GM19240 (cell line): Measurements from ENCODE around the gene GRIA2.
"Not testable (repeated sequence)": the region's sequence is repeated elsewhere in the genome, so short reads cannot be mapped to it uniquely, and the experiment has no call there.

Experiments used
- DNase-seq: peaks from one replicate; pipeline ENCODE4 v3.0.0; 2011; ENCODE audit warnings: low spot score; ENCODE audit not compliant: insufficient read length

Gene GRIA2

DNA sequence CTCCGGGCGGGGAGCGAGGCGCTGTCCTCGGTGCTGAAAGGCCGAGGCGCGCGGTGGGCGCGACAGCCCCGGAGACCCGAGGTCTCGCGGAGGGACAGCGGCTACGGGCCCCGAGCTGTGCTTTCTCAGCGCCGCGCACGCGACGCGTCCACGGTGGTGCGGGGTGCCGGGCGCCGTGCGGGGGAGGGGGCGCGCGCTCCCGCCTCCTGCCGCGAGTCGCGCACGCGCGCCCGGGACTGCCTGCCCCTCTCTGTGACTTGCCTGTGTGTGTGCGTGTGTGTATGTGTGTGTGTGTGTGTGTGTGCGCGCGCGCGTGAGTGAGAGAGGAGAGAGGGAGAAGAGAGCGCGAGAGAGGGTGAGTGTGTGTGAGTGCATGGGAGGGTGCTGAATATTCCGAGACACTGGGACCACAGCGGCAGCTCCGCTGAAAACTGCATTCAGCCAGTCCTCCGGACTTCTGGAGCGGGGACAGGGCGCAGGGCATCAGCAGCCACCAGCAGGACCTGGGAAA lies at the start of gene GRIA2:
GRIA2 (plus strand) TSS at position 358 of the 511 bp plus-strand sequence. CDS start 315 bp downstream, outside the sequence.
- no peak for DNase-seq

DNA sequence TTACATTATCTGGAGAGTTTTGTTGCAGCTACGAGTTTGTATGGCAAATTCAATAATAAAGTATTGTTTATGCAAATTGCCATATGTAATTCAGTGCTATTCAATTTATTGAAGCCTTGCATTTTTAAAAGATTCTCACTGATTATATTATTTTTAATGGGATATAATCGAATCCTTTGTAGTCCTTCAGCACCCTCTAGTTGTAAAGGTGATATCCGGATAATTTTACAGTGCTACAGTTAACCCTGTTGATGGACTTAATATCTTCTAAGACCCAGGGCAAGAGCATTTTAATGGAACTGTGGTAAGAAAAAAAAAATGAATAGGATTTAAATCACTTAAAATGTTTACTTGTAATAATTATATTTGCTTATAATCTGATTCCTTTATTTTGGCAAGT lies 48.5 kb upstream of the GRIA2 start:
- no peak for DNase-seq

DNA sequence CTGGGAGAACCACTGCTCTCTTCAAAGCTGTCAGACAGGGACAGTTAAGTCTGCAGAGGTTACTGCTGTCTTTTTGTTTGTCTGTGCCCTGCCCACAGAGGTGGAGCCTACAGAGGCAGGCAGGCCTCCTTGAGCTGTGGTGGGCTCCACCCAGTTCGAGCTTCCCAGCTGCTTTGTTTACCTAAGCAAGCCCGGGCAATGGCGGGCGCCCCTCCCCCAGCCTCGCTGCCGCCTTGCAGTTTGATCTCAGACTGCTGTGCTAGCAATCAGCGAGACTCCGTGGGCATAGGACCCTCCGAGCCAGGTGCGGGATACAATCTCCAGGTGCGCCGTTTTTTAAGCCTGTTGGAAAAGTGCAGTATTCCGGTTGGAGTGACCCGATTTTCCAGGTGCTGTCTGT lies 40.3 kb upstream of the GRIA2 start:
- not testable (repeated sequence) for DNase-seq

DNA sequence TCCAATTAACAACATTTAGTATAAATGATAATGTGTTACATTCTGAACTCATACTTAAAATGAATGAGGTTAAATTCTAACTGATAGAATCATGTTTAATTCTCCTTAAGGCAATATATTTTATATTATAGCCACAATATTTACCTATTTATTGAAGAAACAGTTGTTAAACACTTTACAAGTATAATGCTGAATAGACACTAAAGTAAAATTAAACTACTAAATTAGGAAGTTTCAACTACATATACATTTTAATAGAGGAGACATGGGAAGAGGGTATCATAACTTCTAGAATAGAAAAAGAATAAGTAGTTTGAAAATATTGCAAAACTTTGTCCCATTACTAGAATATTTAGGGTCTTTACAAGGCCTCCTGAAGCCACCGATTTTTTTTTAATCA lies 36.2 kb upstream of the GRIA2 start:
- no peak for DNase-seq

DNA sequence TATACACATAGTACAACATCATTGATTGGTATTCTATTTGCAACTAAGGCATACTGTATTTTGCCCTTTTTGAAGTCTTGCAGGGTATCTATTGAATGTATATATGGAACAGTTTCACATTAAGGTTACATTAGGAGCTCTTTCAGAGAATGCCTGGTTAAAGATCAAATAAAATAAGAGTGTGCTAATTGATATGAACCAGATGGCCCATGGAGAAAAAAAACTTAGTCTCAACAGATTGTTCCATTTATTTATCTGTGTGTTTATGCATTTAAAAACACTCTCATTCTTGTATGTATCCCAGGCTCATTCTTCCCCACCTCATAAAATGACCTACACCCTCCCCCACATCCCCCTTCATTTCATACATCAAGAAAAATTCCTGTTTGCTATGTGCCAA lies 35.2 kb upstream of the GRIA2 start:
- DNase-seq = no peak

DNA sequence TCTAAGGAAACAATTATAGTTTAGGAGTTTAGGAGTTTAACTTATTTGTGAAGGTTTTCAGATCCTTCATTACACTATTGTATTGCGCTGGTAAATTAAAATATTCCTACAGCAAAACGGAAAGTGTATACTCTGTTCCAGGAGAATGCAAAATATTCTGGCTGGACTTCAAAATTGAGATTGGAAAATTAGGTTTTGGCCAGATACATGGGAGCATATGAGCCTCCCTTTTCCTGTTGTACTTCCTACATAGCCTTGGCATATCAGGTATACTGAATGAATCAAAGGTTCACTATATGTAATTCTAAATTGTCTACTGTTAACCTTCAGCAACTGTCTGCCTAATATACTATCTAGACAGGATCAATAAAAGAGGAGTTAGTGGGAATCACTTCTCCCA lies 25.2 kb upstream of the GRIA2 start:
- no peak for DNase-seq

DNA sequence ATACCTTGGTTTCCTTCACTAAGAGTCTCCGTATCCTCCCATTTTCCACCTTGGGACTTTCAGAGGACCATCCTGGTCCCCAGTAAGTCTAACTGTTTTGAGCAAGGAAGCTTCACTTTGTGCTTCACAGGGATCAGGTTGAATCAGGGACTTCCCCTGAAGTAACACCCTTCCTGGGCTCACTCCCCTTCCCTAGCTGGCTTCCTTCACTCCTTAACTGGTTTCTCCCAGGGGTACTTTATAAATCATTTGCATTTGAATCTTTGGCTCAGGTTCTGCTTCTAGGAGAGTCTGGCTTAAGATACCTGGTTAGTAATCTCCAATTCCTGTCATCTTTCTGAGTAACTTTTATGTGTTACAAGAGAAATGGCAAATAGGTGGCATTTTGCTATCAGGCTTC lies 24.5 kb upstream of the GRIA2 start:
- no peak for DNase-seq

DNA sequence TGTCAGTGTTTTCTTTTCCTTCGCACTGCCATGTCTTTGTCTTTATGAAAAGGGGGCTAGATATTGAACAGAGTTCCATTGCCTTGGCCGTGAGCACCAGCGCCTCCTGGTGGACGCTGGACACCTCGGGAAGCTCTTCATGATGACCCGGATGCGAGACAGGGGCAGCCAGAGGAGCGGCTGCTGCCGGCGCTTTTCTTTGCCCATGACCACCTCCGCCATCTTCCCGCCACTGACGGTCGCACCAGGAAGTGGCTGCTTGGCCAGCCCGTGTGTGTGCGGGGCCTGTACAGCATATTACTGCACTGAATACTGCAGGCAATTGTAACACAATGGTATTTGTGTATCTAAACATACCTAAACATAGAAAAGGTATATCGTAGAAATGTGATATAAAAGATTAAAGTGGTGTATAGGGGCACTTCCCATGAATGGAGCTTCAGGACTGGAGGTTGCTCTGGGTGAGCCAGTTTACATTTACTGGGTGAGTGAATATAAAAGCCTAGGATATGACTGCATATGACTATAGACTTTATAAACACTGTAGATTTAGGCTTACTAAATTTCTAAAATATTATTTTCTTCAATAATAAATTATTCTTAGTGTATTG lies 15.8 kb upstream of the GRIA2 start:
- no peak for DNase-seq

DNA sequence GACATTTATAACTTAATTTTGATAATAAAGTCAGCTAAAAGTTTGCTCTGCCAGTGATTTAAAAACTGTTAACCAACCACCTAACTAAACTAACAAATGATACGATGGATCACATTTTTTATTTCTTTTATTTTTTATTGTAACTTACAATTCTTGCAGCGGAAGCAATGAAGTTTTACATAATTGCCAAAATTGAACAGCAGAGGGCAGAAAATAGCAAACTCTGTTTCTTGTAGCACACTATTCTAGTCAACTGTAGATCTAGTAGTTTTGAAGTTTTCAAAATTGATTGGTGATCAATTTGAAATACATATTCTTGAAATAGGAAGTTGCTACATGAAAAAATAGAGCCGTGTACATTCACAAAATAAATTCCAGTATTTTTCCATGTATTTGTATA lies 2.8 kb upstream of the GRIA2 start:
- DNase-seq = no peak

DNA sequence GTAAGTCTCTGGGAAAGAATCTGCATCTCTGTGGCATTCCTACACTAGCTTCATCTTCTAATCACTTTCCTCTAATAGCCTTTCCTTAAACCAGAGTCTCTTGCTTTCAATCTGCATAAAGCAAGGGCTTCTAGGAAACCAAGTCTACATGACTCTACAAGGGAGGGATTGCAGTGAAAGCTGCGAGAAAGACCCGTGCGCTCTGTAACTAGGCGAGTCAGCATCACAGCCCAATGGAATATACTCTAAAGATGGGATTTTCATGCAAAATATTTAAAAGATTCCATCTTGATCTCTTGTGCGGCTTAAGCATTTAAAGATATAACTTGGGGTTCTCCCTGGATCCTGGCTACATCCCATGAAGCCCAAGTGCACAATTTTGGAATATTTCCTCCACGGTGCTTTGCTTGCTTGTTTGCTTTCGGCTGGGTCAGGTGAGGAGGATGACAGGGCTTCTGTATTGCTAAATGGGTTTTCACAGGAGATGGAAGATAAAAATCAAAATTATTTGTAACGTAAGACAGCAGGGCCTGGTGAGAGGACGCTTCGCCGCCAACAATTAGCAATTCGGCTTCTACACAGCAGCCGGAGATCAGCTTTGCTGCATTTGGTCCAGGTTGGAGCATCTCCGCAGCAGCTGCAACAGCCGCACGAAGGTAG lies 687 bp upstream of the GRIA2 start:
- no peak for DNase-seq

DNA sequence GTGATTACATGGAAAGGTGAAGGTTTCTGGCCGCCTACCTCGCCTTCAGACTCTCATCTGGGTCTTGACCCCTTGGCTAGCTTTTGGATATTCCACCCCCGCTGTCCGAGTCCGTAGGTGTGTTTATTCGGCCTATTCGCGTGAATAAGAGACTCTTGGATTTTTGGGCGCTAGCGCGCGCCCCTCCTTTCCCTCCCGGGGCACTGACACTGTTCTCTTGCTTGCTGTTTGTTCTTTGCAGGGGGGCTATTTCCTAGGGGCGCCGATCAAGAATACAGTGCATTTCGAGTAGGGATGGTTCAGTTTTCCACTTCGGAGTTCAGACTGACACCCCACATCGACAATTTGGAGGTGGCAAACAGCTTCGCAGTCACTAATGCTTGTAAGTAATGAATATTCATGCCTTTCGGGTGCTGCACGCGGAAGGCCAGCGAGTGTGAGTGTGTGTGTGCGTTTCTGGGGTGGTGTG lies 932 bp downstream of the GRIA2 start:
- no peak for DNase-seq

DNA sequence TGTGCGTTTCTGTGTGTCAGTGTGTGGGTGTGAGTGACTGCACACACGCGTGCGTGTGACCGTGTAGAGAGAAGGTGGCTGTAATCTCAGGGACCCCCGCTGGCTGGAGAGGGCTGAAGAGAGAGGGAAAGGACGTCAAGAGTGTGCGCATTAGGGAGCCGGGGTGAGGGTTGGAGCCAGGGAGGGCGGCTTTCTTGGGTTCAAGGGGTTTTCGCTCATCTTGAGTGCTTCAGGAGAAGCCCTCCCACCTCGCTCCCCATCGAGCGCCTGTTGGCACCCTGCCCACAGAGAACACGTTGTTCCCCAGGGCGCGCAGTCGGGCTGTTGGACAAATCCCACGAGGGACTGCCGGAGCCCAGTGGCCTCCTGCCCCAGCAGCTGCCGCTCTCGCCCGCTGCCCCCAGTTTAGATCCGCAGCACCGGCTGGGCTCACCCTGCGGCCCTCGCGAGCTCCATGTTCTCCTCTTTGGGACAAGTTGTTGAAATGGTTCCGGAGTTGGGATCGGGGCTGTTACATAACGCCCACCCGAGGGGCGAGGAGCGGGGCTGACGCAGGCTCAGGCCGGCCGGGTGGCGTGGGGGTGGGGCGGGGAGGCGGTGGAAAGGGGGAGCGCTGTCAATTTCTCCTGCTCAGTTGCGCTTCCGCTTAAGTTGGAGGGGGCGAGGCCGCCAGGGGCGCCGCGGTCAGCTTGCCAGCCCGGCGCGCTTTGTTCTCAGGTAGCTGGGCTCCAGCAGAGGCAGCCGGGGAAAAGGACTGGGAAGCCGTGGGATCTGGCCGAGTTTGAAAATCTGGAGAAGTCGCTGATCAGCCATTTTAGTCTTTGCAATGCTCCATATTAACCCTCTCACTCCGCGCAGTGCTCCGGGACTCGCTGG lies 1.6 kb downstream of the GRIA2 start:
- no peak for DNase-seq

DNA sequence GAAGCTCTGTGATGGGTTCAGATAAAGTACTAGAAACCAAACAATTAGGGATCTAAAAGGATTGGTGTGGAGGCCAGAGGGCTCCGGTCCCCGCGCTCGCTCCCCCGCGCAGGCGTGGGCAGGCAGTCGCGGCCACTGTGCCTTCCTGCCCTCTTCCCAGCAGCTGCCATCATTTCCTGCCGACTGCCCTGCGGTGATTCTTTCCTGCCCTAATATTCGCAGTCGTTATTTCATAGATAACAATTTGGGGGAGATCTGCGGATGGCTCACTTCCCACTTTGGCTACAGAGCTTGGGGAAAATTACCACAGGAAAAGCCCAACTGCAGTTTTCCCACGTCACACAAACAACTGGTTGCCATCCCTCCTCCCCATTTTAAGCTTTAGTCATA lies 2.2 kb downstream of the GRIA2 start:
- no peak for DNase-seq

DNA sequence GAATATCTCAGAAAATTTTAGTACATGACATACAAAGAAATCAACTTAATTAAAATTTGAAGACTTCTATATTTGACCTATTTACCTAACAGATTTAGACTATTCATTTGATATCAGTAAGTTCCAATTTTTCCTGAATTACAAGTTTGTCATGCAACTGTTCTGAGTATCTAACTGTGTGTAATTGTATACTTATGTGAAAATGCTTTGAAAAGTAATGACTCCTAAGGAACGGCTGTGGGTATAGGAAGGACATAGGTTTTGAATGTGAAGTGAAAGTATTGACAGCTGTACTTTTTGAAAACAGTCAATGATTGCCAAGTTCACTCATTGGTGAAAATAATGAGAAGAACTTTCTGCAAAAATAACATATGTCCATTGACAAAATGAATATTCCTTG lies 2.9 kb downstream of the GRIA2 start:
- no peak for DNase-seq

DNA sequence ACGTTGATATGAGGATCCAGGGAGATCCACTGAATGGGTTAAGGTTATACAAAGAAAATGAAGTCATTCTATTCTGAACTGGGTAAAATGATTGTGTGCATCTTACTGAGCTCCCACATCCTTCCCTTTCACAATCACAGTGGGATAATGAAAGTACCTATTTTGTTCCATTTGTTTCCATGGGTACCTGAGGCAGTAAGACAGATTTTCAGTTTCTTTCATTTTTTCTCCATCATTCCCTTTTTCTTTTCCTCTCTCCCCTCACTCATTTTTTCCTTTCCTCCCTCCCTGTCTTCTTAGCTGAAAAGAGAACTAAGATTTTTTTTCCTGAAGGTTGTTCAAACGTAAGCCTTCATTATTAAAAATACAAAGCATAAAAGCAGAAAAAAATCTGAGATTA lies 4.6 kb downstream of the GRIA2 start:
- DNase-seq = no peak

DNA sequence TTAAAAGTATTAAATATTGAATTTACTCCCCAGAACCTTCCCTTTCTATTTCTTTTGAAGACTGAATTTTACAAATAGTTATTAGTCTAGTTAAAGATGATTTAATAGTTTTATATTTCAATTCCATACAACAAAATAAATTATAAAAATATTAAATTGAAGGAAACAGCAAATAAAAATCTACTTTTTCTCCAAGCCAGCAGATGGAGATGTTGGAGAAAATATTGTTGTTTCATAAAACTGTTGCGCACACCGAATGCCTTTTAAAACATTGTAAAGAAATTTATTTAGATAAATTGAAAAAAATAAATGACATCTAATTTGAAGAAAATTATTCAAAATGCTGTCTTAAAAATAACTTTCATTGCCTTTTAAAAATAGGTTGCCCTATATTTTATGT lies 5.5 kb downstream of the GRIA2 start:
- DNase-seq = no peak

DNA sequence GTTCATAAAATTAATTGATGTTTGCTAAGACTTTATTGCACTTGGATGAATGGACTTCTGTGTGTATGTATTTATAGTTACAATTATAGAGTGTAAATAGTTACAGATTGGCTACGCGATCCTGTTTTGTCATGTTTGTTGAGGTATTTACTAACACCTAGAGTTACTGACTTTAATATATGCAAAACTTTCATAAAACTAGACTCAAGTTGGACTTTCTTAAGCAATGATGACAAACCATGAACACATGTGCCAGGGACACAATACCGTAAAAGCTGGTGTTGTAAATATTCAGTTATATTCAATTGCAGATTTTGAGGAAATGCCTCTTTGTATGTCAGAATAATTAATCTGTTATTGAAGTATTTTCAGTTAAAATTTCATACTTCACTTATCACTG lies 6.1 kb downstream of the GRIA2 start:
- no peak for DNase-seq

DNA sequence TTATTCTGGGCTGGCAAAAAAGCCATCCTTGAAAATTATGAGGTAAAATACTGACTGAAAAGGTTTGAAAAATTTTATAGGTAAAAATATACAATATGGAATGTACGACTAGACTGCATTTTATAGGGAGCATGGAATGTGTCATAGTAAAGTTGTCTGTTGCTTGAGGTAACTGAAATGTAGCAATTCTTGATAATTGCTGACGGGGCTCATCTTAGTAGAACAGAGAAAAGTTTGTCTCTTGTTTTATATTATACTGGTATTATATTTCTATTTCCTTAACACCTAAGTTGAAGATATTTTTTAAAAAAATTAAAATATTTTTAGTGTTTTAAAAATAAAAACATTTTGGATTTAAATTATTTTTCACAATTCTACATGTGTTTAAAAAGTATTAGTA lies 11.0 kb downstream of the GRIA2 start:
- no peak for DNase-seq

DNA sequence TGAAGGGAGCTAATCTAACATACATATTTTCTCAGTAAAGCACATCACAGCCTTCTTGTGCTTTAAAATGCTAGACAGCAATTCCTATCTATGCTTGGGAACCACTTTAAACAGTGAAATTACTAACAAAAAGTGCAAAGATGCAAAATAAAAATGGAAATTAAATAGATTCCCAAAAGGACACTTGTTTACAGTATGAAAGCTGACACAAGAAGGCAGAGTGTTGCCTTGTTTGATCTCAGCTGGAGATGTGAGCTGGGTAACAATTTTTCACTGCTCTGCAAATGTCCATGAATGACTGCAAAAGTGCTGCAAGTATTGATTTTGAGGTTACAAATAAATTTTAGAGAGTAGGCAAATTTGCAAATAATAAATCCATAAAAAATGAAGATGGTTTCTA lies 22.3 kb downstream of the GRIA2 start:
- no peak for DNase-seq

DNA sequence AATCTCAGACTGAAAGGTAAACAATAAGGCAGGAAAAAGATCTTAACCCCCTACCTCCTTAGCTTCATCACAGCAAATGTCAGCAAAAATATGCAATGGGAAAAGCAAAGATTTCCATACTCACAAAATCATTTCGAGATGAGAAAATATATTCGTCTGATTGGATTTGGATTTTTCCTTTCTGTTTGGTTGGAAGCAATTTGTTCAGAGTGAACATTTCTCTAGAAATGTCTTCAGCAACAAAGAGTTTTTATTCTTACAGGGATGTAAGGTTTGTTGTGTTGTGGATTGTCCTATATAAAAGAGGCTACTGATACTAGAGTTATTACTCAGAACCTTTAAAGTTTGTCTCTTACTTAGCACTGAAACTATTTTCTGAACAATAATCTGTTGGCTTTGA lies 23.8 kb downstream of the GRIA2 start:
- no peak for DNase-seq

DNA sequence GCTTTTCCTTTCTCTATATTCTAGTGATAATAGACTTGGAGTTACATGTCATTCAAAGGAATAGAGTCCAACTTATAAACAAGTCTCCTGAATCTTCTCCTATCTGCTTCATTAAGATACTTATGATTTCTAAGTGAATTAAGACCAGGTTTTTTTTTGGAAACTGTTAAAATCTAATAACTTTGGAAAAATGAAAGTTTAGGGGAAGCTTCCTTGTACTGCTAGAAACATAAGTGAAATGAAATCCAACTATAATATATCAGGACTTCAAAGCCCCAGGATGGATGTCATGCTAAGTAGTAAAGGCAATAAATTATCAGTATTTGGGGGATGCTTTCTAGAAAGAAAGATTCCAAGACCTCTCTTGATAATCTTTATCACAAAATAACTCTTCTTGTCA lies 24.8 kb downstream of the GRIA2 start:
- DNase-seq = no peak

DNA sequence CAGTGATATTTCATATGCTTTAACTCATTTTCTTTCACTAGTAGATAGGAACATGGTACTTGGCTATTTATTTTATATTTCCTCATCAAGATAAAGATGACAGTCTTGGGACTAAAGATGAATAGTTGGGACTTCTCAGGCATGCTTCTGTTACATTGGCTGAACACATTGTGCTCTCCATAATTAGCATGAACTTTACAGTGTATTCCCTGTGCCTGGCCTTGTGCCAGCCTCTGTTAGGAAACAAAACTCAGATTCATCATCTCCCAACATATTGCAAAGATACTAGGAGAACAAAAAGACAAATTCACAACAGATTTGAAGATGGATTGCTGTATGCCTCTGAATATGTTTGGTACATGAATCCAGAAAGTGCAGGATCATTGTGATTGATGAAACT lies 26.4 kb downstream of the GRIA2 start:
- DNase-seq = no peak
